C4-2B (cell line): ENCODE results near the gene OVCH1.
A peak's percentile ranks its signal among the peaks of the same experiment; 100 is the strongest.
"Not testable (repeated sequence)": the region's sequence is repeated elsewhere in the genome, so short reads cannot be mapped to it uniquely, and the experiment has no call there.

Experiments
- H3K27ac ChIP-seq: fragments of 450-650 bp; 2 replicates; pipeline ENCODE4 v1.5.1; 2017
- CTCF ChIP-seq: fragments of 450-650 bp; conservative IDR thresholded peaks from 2 replicates; pipeline ENCODE4 v1.5.1; 2017; ENCODE audit warnings: mild to moderate bottlenecking
- ZFX ChIP-seq: fragments of 450-650 bp; IDR thresholded peaks from 2 replicates; pipeline ENCODE4 v1.6.1; 2017

The OVCH1 gene

GRCh38 chr12:29396774-29397173 lies 100.7 kb downstream of the OVCH1 start:
- no peak overlapping the region for H3K27ac ChIP-seq
- no peak for TF ChIP-seq CTCF
- TF ChIP-seq ZFX: no peak

- no peak for TF ChIP-seq ZFX
- TF ChIP-seq CTCF: no peak
- no peak overlapping the region for H3K27ac ChIP-seq
Measured at GRCh38 chr12:29395356-29395755, 102.1 kb downstream of the OVCH1 start.

- not testable (repeated sequence) for H3K27ac ChIP-seq
Measured at GRCh38 chr12:29390419-29390818, 107.1 kb downstream of the OVCH1 start.

- TF ChIP-seq CTCF: no peak
- no peak for TF ChIP-seq ZFX
- H3K27ac ChIP-seq: no peak overlapping the region
Measured at GRCh38 chr12:29389295-29389919, 108.1 kb downstream of the OVCH1 start.

GRCh38 chr12:29386084-29386680 lies 111.3 kb downstream of the OVCH1 start:
- H3K27ac ChIP-seq: not testable (repeated sequence)

- not testable (repeated sequence) for H3K27ac ChIP-seq
Measured at GRCh38 chr12:29385194-29385593, 112.3 kb downstream of the OVCH1 start.

- TF ChIP-seq ZFX (no peak), CTCF (no peak)
Measured at GRCh38 chr12:29382251-29382650, 115.2 kb downstream of the OVCH1 start.

GRCh38 chr12:29380536-29381523 lies 116.7 kb downstream of the OVCH1 start, which contains the start of gene ERGIC2:
ERGIC2 (minus strand) TSS chr12:29381172; CDS start chr12:29371633, 9,539 bp downstream.
- no peak for TF ChIP-seq ZFX
- no peak for TF ChIP-seq CTCF
- peak within 1 kb of the TSS; percentile 97 for H3K27ac ChIP-seq

More at GRCh38 chr12:29382251-29382650, 115.2 kb downstream of the OVCH1 start:
- no peak overlapping the region for H3K27ac ChIP-seq
